Natural killer cell (primary cell): Measurements from ENCODE around the gene KRT16. TPM values are rescaled to one million over a fixed set of nuclear protein-coding genes. Genes with fewer than 3 reads are reported as not detected.
"Not testable (repeated sequence)": the region's sequence is repeated elsewhere in the genome, so short reads cannot be mapped to it uniquely, and the experiment has no call there.

Source experiments
- ATAC-seq, 3 donors: fragments of 150-1000 bp in 2 of 3; fragments of 200-7000 bp in 1 of 3; cut with Tn5 transposase; 1 replicate in 1 of 3; 2 replicates in 2 of 3; pipeline ENCODE4 v1.10.0; 2021; ENCODE audit warnings: mild to moderate bottlenecking in 2 of 3, moderate library complexity in 2 of 3
- DNase-seq, 2 donors: peaks; one replicate each; pipeline versions ENCODE4 v3.0.0 to v3.0.0-alpha.2; 2013 to 2021; ENCODE audit warnings: mixed read lengths in 1 of 2
- H3K27ac ChIP-seq: one replicate; pipeline ENCODE4 v1.5.1; 2013; ENCODE audit warnings: mild to moderate bottlenecking, low read length
- H3K27me3 ChIP-seq: one replicate; pipeline ENCODE4 v1.6.1; 2013; ENCODE audit warnings: low read length; ENCODE audit not compliant: control insufficient read depth, insufficient read depth
- H3K36me3 ChIP-seq: one replicate; pipeline ENCODE4 v1.6.1; 2013; ENCODE audit warnings: low read length; ENCODE audit not compliant: control insufficient read depth, insufficient read depth
- H3K4me1 ChIP-seq: one replicate; pipeline ENCODE4 v1.6.1; 2013; ENCODE audit warnings: low read length; ENCODE audit not compliant: control insufficient read depth, insufficient read depth
- H3K4me3 ChIP-seq: one replicate; pipeline ENCODE4 v1.5.1; 2013; ENCODE audit warnings: low read length
- H3K9me3 ChIP-seq: one replicate; pipeline ENCODE4 v1.6.1; 2013; ENCODE audit warnings: low read length; ENCODE audit not compliant: control insufficient read depth, insufficient read depth
- H3K27ac Mint-ChIP-seq, 2 donors: one replicate each; pipeline ENCODE4 v1.8.0; 2022; ENCODE audit warnings: mild to moderate bottlenecking in 2 of 2, mixed read lengths in 2 of 2, moderate library complexity in 1 of 2
- H3K27me3 Mint-ChIP-seq, 2 donors: one replicate each; pipeline ENCODE4 v1.8.0; 2022; ENCODE audit warnings: low read depth in 2 of 2, mixed read lengths in 2 of 2
- H3K36me3 Mint-ChIP-seq: one replicate; pipeline ENCODE4 v1.8.0; 2022; ENCODE audit warnings: mixed read lengths
- H3K4me1 Mint-ChIP-seq, 2 donors: one replicate each; pipeline ENCODE4 v1.8.0; 2022; ENCODE audit warnings: mixed read lengths in 2 of 2
- H3K4me3 Mint-ChIP-seq: one replicate; pipeline ENCODE4 v1.8.0; 2022; ENCODE audit warnings: mild to moderate bottlenecking, moderate library complexity, mixed read lengths
- H3K9me3 Mint-ChIP-seq, 2 donors: one replicate each; pipeline ENCODE4 v1.8.0; 2022; ENCODE audit warnings: mixed read lengths in 2 of 2
- WGBS: methylation state at CpG from one replicate; pipeline ENCODE4 v1.1.7; 2013; ENCODE audit warnings: missing lambda C conversion rate; ENCODE audit not compliant: insufficient coverage; 5-methylcytosine and 5-hydroxymethylcytosine counted together
- intact Hi-C: fragments of 100-400 bp; cut with micrococcal nuclease; formaldehyde crosslinking; loops from one replicate; pipeline ENCODE4 v1.14.2; 2022
- total RNA-seq, 4 donors: library from RNA; stranded (reverse); fragments of 120-200 nt in 1 of 4; gene quantifications; one replicate each; pipeline versions ENCODE4 v1.2.3 to v1.2.4, GENCODE V29; 2013 to 2022
- TF ChIP-seq, protein P1 (sequence below): fragments of 200-600 bp; IDR thresholded peaks from one replicate; pipeline ENCODE4 v1.8.0; 2022; ENCODE audit warnings: antibody characterized with exemption

The KRT16 gene
- total RNA-seq, 3 donors from 2014 or later (not counting 1 experiment from before 2014, with no cell fraction given), result not detected

DNA sequence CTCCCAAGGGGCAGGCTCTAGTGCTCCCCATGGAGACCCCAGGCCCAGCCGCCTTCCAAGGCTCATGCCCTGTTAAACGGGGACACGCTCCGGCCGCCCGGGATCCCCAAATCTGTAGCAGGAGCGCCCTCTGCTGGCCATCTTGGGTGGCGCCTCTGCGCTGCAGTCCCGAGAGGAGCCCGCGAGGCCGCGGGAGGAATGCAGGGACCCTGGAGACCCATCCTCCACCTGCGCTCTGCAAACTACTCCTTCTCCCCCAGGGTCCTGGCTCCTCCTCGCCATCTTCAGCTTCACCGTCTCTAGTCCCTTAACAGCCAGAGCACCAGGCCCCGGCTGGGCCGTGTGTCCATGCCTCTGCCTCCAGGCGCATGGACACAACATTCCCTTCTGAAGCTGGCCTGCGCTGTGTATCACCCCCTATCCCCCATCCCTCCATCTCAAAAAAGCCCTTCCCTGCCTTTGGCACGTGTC is 35.4 kb upstream of the KRT16 start:
- H3K27ac Mint-ChIP-seq, result peak overlapping the region in 1 of 2 donors; percentile 41
- H3K27ac ChIP-seq, result no peak overlapping the region

DNA sequence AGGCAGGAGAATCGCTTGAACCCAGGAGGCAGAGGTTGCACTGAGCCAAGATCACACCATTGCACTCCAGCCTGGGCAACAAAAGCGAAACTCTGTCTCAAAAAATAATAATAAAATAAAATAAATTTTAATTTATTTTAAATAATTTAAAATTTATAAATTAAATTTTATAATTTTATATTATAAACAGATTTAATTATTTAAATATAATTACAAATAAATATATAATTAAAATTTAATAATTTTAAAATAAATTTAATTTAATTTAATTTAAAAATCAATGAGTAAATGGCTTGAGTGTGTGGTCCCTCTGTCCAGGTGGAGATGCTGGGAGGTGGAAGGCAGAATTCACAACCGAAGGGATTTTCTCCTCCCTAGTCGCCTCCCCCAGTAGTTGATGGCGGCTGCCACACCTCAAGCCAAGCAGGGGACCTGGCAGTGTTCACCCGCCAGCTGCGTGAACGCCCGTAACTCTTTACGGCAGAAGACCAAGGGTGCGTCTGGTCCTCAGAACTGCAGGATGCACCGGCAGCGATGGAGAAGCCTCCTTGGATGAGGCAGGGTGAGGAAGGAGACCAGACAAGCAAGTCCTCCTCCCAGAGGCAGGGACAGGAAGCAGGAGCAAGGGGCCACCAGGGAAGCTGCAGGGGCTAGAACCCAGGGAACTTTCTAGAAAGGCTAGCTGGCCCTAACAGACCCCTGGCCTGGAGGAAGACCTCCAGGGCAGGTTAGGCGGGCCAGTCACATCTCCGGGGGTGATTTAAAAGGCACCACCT is 34.7 kb upstream of the KRT16 start:
- Histone ChIP-seq H3K27ac (no peak overlapping the region), H3K9me3 (no peaks in the 10 kb centered on the region), H3K27me3 (no peaks in the 10 kb centered on the region), H3K4me1 (peaks cover 14% of the 10 kb centered on the region), H3K4me3 (no peak overlapping the region), H3K36me3 (no peaks in the 10 kb centered on the region)
- H3K27me3 Mint-ChIP-seq, result peaks cover 0 to 4% of the 10 kb centered on the region in 2 donors
- intact Hi-C loops, result no loop called here
- peak in 1 of 2 donors; percentile 18 for DNase-seq
- H3K27ac Mint-ChIP-seq, result no peak overlapping the region
- H3K4me3 Mint-ChIP-seq, result no peak overlapping the region
- H3K4me1 Mint-ChIP-seq, result peaks cover 9 to 10% of the 10 kb centered on the region in 2 donors
- TF ChIP-seq, protein P1, sequence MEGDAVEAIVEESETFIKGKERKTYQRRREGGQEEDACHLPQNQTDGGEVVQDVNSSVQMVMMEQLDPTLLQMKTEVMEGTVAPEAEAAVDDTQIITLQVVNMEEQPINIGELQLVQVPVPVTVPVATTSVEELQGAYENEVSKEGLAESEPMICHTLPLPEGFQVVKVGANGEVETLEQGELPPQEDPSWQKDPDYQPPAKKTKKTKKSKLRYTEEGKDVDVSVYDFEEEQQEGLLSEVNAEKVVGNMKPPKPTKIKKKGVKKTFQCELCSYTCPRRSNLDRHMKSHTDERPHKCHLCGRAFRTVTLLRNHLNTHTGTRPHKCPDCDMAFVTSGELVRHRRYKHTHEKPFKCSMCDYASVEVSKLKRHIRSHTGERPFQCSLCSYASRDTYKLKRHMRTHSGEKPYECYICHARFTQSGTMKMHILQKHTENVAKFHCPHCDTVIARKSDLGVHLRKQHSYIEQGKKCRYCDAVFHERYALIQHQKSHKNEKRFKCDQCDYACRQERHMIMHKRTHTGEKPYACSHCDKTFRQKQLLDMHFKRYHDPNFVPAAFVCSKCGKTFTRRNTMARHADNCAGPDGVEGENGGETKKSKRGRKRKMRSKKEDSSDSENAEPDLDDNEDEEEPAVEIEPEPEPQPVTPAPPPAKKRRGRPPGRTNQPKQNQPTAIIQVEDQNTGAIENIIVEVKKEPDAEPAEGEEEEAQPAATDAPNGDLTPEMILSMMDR, result no peak
- H3K9me3 Mint-ChIP-seq, result no peaks in the 10 kb centered on the region
- ATAC-seq, result no peak
- 75% methylated on average over 14 of the region's 15 CpGs for WGBS
- H3K36me3 Mint-ChIP-seq, result no peaks in the 10 kb centered on the region

More for the DNA sequence above, 35.4 kb upstream of the KRT16 start:
- no peaks in the 10 kb centered on the region for H3K9me3 ChIP-seq
- peaks cover 14% of the 10 kb centered on the region for H3K4me1 ChIP-seq
- Mint-ChIP-seq H3K9me3 (no peaks in the 10 kb centered on the region), H3K36me3 (no peaks in the 10 kb centered on the region), H3K4me3 (peak overlapping the region; percentile 73), H3K27me3 (peaks cover 0 to 4% of the 10 kb centered on the region in 2 donors), H3K4me1 (peaks cover 9 to 10% of the 10 kb centered on the region in 2 donors)
- intact Hi-C loops, result loop anchor here (1.0 kb wide), 5 partner anchors 14 to 845 kb away; no protein-coding TSS in a partner anchor
- 2% methylated on average over 22 of the region's 22 CpGs for WGBS
- H3K4me3 ChIP-seq, result peak overlapping the region; percentile 30
- ATAC-seq, result peak; percentile 80 to 81 (median 80)
- H3K36me3 ChIP-seq, result no peaks in the 10 kb centered on the region
- TF ChIP-seq, protein P1, result peak; percentile 78
- peak; percentile 87 to 91 for DNase-seq
- H3K27me3 ChIP-seq, result no peaks in the 10 kb centered on the region

DNA sequence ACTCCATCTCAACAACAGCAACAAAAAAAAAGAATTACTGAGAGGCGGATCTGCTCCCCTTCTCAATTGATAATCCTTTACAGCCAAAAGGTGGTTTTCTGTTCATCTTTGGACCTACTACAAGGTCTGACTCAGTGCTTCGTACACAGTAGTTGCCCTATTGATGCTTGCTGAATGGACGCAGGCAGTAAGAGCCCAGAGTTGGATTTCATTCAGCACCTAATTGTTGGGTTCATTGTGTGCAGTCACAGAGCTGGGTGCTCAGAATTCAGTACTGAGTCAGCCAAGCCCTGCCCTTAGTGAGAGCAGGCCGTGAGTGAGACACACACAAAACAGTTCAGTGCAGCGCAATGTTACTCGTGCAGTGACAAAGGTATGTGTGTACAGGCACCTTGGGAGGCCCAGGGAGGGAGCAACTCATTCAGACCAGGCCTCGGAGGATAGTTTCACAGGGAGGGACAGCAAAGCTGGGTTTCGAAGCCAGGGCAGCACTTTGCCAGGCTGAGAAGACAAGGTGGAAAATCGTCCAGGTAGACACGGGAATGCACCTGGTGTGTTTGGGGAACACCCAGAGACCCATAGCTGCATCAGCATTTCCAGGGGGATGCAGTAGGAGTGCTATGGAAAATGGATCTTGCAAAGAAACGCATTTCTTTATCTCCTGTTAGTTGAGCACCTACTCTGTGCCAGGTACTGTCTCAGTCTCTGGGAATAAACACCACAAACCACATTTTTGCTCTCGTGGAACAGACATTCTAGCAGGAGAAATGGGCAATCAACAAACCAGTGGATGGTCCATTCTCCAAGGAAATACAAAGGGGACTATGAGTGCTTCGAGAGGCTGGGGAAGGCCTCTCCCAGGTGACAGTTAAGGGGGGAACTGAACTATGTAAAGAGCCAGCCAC is 29.9 kb upstream of the KRT16 start:
- Mint-ChIP-seq H3K4me1 (no peaks in the 10 kb centered on the region), H3K9me3 (no peaks in the 10 kb centered on the region), H3K36me3 (no peaks in the 10 kb centered on the region), H3K27me3 (peaks cover 0 to 4% of the 10 kb centered on the region in 2 donors), H3K4me3 (no peak overlapping the region), H3K27ac (no peak overlapping the region)
- Histone ChIP-seq H3K9me3 (no peaks in the 10 kb centered on the region), H3K4me1 (no peaks in the 10 kb centered on the region), H3K36me3 (no peaks in the 10 kb centered on the region), H3K27me3 (no peaks in the 10 kb centered on the region), H3K27ac (no peak overlapping the region), H3K4me3 (no peak overlapping the region)
- no peak for DNase-seq
- WGBS, result 83% methylated on average over 13 of the region's 13 CpGs
- TF ChIP-seq, protein P1, result no peak
- no peak for ATAC-seq
- intact Hi-C loops, result no loop called here

DNA sequence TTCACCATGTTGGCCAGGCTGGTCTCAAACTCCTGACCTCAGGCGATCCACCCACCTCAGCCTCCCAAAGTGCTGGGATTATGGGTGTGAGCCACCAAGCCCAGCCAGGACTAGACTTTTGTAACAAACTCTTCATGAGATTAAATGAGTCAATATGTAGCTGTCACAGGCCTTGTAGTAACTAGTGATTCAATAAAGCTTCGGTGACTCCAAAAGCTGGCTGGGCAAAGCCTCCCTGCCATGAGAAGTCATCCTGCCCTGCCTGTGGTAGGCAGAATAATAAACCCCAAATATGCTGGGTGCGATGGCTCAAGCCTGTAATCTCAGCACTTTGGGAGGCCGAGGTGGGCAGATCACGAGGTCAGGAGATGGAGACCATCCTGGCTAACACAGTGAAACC is 28.0 kb upstream of the KRT16 start:
- H3K4me3 ChIP-seq, H3K27me3 Mint-ChIP-seq, intact Hi-C loops, H3K27ac Mint-ChIP-seq, H3K27me3 ChIP-seq, H3K4me1 Mint-ChIP-seq, H3K9me3 Mint-ChIP-seq, ATAC-seq, H3K9me3 ChIP-seq, H3K36me3 Mint-ChIP-seq, H3K36me3 ChIP-seq, DNase-seq, H3K4me1 ChIP-seq, H3K4me3 Mint-ChIP-seq, H3K27ac ChIP-seq: not testable (repeated sequence)
- WGBS, result 81% methylated on average over 5 of the region's 5 CpGs
